ENCODE measurements around the gene PLEKHO2.

DNA sequence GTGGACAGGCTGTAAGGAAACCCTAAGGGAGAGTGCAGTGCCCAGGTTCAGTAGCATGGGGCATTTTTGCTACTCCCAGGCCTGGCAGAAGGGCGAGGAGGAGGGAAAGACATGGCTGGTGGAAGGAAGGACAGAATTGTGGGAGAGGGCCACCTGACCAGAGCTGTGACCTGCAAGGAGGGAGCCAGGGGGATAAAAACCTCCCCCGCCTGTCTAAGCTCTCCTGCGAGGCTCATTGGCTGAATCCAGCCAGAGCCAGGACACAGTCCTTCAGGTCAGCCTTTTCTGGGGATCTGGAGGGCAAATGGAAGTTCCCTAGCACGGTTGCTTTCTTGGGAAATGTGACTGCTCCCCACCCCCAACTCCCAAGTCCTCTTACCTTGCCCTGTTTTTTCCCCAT, 56.7 kb downstream of the PLEKHO2 start:
- TF ChIP-seq, protein P1, sequence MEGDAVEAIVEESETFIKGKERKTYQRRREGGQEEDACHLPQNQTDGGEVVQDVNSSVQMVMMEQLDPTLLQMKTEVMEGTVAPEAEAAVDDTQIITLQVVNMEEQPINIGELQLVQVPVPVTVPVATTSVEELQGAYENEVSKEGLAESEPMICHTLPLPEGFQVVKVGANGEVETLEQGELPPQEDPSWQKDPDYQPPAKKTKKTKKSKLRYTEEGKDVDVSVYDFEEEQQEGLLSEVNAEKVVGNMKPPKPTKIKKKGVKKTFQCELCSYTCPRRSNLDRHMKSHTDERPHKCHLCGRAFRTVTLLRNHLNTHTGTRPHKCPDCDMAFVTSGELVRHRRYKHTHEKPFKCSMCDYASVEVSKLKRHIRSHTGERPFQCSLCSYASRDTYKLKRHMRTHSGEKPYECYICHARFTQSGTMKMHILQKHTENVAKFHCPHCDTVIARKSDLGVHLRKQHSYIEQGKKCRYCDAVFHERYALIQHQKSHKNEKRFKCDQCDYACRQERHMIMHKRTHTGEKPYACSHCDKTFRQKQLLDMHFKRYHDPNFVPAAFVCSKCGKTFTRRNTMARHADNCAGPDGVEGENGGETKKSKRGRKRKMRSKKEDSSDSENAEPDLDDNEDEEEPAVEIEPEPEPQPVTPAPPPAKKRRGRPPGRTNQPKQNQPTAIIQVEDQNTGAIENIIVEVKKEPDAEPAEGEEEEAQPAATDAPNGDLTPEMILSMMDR (IDR thresholded peaks at IDR 0.05) = no peak
- no peak for TF ChIP-seq POLR2A (IDR thresholded peaks at IDR 0.05)
